K562 (cell line): ENCODE measurements around the gene PPP1R37. TPM values are rescaled to one million over a fixed set of nuclear protein-coding genes. Genes with fewer than 3 reads are reported as not detected.

Source experiments
- ARID2 ChIP-seq: fragments of 450-650 bp; IDR thresholded peaks from 2 replicates; pipeline ENCODE4 v1.6.1; 2017; ENCODE audit warnings: antibody characterized with exemption, mild to moderate bottlenecking
- CCAR2 ChIP-seq: fragments of 200-400 bp; formaldehyde crosslinking; IDR thresholded peaks from 2 replicates; pipeline ENCODE4 v1.6.1; 2017; ENCODE audit warnings: mild to moderate bottlenecking, low read depth, low read length
- HDAC6 ChIP-seq: IDR thresholded peaks from 2 replicates; pipeline ENCODE4 v1.6.1; 2012; ENCODE audit warnings: low read depth, mild to moderate bottlenecking, control low read depth, inconsistent platforms, low read length, moderate library complexity
- HLTF ChIP-seq: fragments of 450-650 bp; IDR thresholded peaks from 2 replicates; pipeline ENCODE4 v1.6.1; 2016
- NR1H2 ChIP-seq: sonication (generic); formaldehyde crosslinking; IDR thresholded peaks from 2 replicates; pipeline ENCODE4 v1.4.0; 2020; ENCODE audit warnings: mild to moderate bottlenecking, missing genetic modification reagents
- PCBP2 ChIP-seq: fragments of 200-400 bp; formaldehyde crosslinking; IDR thresholded peaks from 2 replicates; pipeline ENCODE4 v1.6.1; 2018; ENCODE audit warnings: low read length, low read depth, mild to moderate bottlenecking, moderate library complexity; ENCODE audit not compliant: poor library complexity, severe bottlenecking
- RBM17 ChIP-seq: fragments of 200-400 bp; formaldehyde crosslinking; IDR thresholded peaks from 2 replicates; pipeline ENCODE4 v1.6.1; 2017; ENCODE audit warnings: low read depth, mild to moderate bottlenecking, low read length, borderline replicate concordance
- SMAD1 ChIP-seq: fragments of 150-350 bp; IDR thresholded peaks from 2 replicates; pipeline ENCODE4 v1.6.1; 2014; ENCODE audit warnings: low read length, low read depth; ENCODE audit not compliant: partially characterized antibody
- SRSF3 ChIP-seq: fragments of 200-400 bp; formaldehyde crosslinking; IDR thresholded peaks from 2 replicates; pipeline ENCODE4 v1.6.1; 2016; ENCODE audit warnings: mild to moderate bottlenecking, low read length, moderate library complexity; ENCODE audit not compliant: insufficient read depth
- SRSF7 ChIP-seq: fragments of 200-400 bp; formaldehyde crosslinking; optimal IDR thresholded peaks from 2 replicates; pipeline ENCODE3; 2017; ENCODE audit warnings: mild to moderate bottlenecking, low read depth, low read length
- TAL1 ChIP-seq: fragments of 450-650 bp; IDR thresholded peaks from 2 replicates; pipeline ENCODE4 v1.6.1; 2016; ENCODE audit warnings: mild to moderate bottlenecking
- TCF3 ChIP-seq: sonication (generic); formaldehyde crosslinking; IDR thresholded peaks from 2 replicates; pipeline ENCODE4 v1.4.0; 2020; ENCODE audit warnings: mild to moderate bottlenecking, missing genetic modification reagents
- U2AF1 ChIP-seq: fragments of 200-400 bp; formaldehyde crosslinking; optimal IDR thresholded peaks from 2 replicates; pipeline ENCODE3; 2017; ENCODE audit warnings: mild to moderate bottlenecking, low read depth, low read length, moderate library complexity
- U2AF2 ChIP-seq: fragments of 200-400 bp; formaldehyde crosslinking; optimal IDR thresholded peaks from 2 replicates; pipeline ENCODE3; 2017; ENCODE audit warnings: low read depth, mild to moderate bottlenecking, low read length
- ZBTB8A ChIP-seq: fragments of 450-650 bp; IDR thresholded peaks from 2 replicates; pipeline ENCODE4 v1.6.1; 2018; ENCODE audit warnings: mild to moderate bottlenecking, moderate library complexity; ENCODE audit not compliant: partially characterized antibody
- ZFP1 ChIP-seq: fragments of 450-650 bp; formaldehyde crosslinking; IDR thresholded peaks from 2 replicates; pipeline ENCODE4 v1.4.0; 2020; ENCODE audit warnings: mild to moderate bottlenecking, mixed read lengths
- ZNF644 ChIP-seq: fragments of 200-800 bp; sonication (Bioruptor generic); IDR thresholded peaks from 2 replicates; pipeline ENCODE4 v1.6.1; 2016; ENCODE audit warnings: low read depth, missing genetic modification characterization, missing compliant biosample characterization
- ZNF699 ChIP-seq: fragments of 250-450 bp; sonication (Bioruptor Pico); IDR thresholded peaks from 2 replicates; pipeline ENCODE4 v1.8.0; 2021; ENCODE audit warnings: mild to moderate bottlenecking, moderate library complexity; ENCODE audit not compliant: insufficient replicate concordance
- ZSCAN32 ChIP-seq: fragments of 450-650 bp; formaldehyde crosslinking; IDR thresholded peaks from 2 replicates; pipeline ENCODE4 v1.4.0; 2020; ENCODE audit warnings: mild to moderate bottlenecking, moderate library complexity
- polyA plus RNA-seq, 8 experiments: library from polyadenylated mRNA; depleted of rRNA in 4 of 8; stranded (reverse) in 5 of 8; unstranded in 3 of 8; fragments of >200 nt; fragmentation: Nextera tagmentation in 2 of 8; fragmentation: Illumina TruSeq in 1 of 8; extraction: Ambion mirVana in 2 of 8; extraction: Trizol in 1 of 8; gene quantifications; 2 replicates each; pipeline versions ENCODE4 v1.2.1 to v1.2.3, GENCODE V29; 2011 to 2014; ENCODE audit warnings: inconsistent platforms in 1 of 8, missing spikeins in 1 of 8
- total RNA-seq, 7 experiments: library from RNA; depleted of rRNA in 6 of 7; stranded (reverse); fragments of >200 nt in 6 of 7; fragmentation: Illumina TruSeq in 2 of 7; extraction: Trizol in 2 of 7; gene quantifications; 2 replicates each; pipeline versions ENCODE4 v1.2.1 to v1.2.3, GENCODE V29; 2011 to 2021; ENCODE audit warnings: low replicate concordance in 1 of 7
- TF ChIP-seq, protein P1 (sequence below): sonication (generic); formaldehyde crosslinking; IDR thresholded peaks from 2 replicates; pipeline ENCODE4 v1.8.0; 2022; ENCODE audit warnings: mild to moderate bottlenecking, missing genetic modification reagents
- TF ChIP-seq, protein P2 (sequence below): conservative IDR thresholded peaks from 2 replicates; pipeline ENCODE4 v1.6.1; 2011; ENCODE audit warnings: low read depth, mild to moderate bottlenecking, low read length; ENCODE audit not compliant: control insufficient read depth
- TF ChIP-seq, protein P3 (sequence below): fragments of 450-650 bp; IDR thresholded peaks from 2 replicates; pipeline ENCODE4 v1.7.0; 2016; ENCODE audit warnings: borderline replicate concordance

Gene PPP1R37
- total and polyA plus RNA-seq, 9 of the 15 experiments (the other 6 are each of a cell fraction or from before 2014, with no cell fraction given), result 0.04 to 20.3 (median 7.3) TPM

DNA sequence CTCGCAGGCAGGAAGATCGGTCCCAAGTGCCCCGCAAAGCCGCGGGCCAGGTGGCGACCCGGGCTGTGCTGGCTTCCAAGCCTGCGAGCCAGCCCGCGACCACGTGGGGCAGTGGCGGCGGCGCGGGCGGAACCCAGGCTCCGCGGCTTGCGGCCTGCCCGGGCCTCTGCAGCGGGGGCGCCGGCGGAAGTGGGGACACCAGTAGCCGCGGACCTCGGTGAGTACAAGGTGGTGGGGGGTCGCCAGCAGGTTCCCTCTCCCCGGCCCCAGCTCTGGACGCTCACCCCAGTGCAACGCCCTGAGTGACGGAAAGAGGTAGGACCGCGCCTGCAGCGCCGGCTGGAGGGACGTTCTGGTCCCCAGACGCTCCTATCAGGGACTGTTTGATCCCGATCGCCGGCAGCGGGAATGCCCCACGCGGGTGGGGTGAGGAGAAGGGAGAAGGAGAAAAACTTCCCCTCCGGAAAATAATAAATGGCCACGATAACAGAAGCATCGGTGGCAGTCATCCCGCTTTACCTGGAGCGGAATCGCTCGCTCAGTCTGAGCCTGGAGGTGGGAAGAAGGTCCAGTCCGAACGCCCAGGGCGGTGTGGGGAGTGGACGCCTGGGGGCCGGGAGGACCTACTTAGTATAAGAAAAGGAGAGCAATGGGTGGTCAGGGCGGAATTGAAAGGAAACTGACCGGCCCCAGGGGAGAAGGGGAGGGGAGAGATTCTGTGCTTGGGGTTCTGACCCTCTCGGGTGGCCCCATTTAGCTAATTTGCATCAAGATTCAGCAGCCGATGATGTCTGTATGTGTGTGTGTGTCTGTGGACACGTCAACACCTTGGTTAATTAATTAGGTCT, 13.7 kb upstream of the PPP1R37 start, which contains the start of gene GEMIN7 (continued):
- TF ChIP-seq, protein P1, sequence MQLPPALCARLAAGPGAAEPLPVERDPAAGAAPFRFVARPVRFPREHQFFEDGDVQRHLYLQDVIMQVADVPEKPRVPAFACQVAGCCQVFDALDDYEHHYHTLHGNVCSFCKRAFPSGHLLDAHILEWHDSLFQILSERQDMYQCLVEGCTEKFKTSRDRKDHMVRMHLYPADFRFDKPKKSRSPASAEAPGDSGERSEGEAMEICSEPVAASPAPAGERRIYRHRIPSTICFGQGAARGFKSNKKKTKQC (CRISPR knock-in tag), result peak; percentile 94; the same call in 1 of the 2 replicates
- TF ChIP-seq ARID2 (no peak), ZBTB8A (no peak), TAL1 (no peak), HLTF (no peak), ZSCAN32 (CRISPR knock-in tag) (peak; percentile 37; the same call in 1 of the 2 replicates), CCAR2 (no peak), U2AF1 (peak; percentile 96), NR1H2 (CRISPR knock-in tag) (peak; percentile 69), HDAC6 (no peak), ZFP1 (CRISPR knock-in tag) (no peak), ZNF699 (CRISPR knock-in tag) (no peak), U2AF2 (no peak), ZNF644 (tag) (no peak), SRSF7 (no peak), TCF3 (CRISPR knock-in tag) (peak; percentile 45), RBM17 (no peak), SRSF3 (no peak), PCBP2 (no peak), SMAD1 (no peak)
- TF ChIP-seq, protein P2, sequence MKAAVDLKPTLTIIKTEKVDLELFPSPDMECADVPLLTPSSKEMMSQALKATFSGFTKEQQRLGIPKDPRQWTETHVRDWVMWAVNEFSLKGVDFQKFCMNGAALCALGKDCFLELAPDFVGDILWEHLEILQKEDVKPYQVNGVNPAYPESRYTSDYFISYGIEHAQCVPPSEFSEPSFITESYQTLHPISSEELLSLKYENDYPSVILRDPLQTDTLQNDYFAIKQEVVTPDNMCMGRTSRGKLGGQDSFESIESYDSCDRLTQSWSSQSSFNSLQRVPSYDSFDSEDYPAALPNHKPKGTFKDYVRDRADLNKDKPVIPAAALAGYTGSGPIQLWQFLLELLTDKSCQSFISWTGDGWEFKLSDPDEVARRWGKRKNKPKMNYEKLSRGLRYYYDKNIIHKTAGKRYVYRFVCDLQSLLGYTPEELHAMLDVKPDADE, result peak; percentile 91
- TF ChIP-seq, protein P3, sequence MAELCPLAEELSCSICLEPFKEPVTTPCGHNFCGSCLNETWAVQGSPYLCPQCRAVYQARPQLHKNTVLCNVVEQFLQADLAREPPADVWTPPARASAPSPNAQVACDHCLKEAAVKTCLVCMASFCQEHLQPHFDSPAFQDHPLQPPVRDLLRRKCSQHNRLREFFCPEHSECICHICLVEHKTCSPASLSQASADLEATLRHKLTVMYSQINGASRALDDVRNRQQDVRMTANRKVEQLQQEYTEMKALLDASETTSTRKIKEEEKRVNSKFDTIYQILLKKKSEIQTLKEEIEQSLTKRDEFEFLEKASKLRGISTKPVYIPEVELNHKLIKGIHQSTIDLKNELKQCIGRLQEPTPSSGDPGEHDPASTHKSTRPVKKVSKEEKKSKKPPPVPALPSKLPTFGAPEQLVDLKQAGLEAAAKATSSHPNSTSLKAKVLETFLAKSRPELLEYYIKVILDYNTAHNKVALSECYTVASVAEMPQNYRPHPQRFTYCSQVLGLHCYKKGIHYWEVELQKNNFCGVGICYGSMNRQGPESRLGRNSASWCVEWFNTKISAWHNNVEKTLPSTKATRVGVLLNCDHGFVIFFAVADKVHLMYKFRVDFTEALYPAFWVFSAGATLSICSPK, result no peak
